Hematopoietic multipotent progenitor cell treated with erythropoietin and hydrocortisone succinate and interleukin-3 and kit ligand, for 4 days (in vitro differentiated cells): ENCODE results near the gene TEF.

ENCODE experiments used
- DNase-seq: peaks from one replicate; pipeline ENCODE4 v3.0.0-alpha.2; 2015

The TEF gene

GRCh38 chr22:41354979-41355378 lies 26.8 kb upstream of the TEF start:
- no peak for DNase-seq

DNA sequence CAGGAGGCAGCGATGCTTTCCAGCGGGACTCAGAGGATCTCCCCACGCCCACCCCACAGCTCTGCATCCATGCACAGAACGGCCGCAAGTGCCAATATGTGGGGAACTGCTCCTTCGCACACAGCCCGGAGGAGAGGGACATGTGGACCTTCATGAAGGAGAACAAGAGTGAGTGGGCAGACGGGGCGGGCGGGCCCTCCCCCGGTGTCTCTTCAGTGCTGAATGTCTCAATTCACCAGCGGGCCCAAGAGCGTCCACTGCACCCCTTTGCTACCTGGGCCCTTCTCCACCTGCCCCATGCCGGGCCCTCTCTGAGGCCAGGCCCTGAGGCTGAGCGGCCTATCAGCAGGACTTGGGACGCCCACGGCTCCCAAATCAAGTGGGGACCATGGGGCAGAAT lies 25.8 kb upstream of the TEF start:
- DNase-seq, result no peak

GRCh38 chr22:41356430-41357028 lies 25.2 kb upstream of the TEF start:
- DNase-seq, result no peak

DNA sequence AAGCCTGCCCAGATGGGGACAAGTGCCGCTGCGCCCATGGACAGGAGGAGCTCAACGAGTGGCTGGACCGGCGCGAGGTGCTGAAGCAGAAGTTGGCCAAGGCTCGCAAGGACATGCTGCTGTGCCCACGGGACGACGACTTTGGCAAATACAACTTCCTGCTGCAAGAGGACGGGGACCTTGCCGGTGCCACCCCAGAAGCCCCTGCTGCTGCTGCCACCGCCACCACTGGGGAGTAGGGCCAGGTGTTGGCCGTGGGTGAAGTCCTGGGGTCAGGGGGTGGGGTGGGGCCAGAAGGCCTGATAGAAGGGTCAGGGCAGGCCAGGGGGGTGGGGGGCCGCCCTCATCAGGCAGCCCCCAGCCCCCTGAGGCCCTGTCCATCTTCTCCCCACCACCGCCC lies 24.6 kb upstream of the TEF start:
- no peak for DNase-seq

GRCh38 chr22:41358927-41359326 lies 22.8 kb upstream of the TEF start:
- DNase-seq, result no peak

DNA sequence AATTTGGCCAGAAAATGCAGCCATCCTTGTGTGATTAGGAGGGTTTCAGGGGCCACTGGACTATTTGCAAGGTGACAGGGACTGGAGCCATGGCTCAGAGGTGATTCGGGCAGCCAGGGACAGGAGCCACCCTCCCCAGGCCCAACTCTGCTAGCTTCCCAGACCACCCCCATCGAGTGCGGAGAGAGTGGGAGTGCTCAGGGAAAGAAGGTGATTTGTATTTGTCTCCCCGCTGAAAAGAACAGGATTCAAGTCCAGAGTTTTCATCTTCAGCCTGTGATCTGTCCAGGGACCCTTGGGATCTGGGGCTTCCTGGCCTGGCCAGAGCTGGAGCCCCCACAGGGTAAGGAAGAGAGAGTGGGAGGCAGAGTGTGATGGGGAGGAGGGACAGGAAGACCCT lies 22.4 kb upstream of the TEF start:
- DNase-seq, result no peak

DNA sequence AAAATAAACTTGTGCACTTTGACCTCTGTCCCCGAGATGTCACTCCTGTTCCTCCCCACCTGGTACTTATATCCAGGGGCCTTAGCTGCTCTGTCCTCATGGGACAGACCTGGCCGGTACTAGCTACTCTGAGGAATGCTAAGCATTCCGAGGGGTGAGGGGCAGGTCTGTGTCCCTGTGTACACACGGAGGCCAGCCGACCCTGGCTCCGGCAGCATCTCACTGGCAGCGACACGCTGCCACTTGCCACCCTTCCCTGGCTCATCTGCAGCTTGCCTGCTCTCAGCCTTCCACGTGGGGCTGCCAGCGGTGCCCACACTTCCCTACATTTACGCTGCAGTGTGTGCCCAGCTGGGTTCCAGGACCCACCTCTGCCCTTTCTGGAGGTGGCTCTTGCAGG lies 21.6 kb upstream of the TEF start:
- DNase-seq, result no peak

- no peak for DNase-seq
These were observed 19.9 kb upstream of the TEF start for GRCh38 chr22:41361716-41362310.

- DNase-seq, result no peak
These were observed 19.1 kb upstream of the TEF start for GRCh38 chr22:41362615-41363014.

DNA sequence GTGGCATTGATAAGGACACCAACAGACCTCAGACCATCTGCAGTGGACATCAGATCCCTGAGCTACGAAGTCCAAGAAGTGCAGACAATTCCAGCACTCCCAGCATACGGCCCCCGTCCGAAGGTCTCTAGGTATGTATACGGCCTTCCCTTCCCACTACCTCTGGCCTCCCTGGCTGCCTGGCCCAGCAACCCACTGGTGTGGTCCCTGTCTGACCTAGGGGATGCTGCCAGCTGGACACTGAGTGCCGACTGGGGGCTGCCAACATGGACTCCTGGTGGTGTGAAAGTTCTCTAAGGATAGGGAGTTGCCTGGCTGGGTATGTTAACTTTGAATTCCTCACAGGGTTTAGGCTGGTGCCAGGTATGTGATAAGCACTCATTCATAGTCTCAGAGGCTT lies 17.5 kb upstream of the TEF start:
- DNase-seq, result no peak

- DNase-seq, result no peak
These were observed 16.8 kb upstream of the TEF start for GRCh38 chr22:41364955-41365354.

- no peak for DNase-seq
These were observed 16.3 kb upstream of the TEF start for GRCh38 chr22:41365425-41365824.

DNA sequence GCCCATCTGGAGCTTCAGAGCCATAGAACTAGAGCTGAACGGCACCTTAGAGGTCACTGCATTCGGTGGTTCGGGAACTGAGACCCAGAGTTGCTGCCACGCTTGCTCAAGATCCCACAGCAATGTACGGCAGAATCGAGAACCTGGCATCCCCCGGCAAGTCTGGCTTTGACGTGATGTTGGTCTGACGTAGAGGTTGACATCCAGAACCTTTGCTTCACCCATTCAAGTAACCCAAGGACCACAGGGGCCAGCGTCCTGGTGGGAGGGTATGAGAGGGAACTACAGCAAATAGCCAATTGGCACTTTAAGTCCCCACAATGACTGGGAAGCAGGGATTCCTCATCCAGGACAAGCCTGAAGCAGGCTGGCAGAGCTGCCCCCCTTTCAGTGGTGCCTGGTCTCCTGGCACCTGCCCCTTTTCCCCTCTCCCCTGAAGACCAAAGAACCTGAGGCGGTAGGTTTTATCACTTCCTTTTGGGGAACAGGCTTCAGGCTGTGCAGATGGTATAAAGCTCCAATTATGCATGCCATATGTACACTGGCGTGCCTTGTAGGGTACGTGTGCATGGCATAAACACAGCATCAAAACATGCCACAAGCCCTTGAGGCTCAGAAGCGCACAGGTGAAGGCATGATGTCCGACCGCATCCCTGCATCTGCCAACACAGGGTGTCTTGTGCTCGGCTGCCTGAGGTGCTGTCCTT lies 15.3 kb upstream of the TEF start:
- peak; percentile 34 for DNase-seq

DNA sequence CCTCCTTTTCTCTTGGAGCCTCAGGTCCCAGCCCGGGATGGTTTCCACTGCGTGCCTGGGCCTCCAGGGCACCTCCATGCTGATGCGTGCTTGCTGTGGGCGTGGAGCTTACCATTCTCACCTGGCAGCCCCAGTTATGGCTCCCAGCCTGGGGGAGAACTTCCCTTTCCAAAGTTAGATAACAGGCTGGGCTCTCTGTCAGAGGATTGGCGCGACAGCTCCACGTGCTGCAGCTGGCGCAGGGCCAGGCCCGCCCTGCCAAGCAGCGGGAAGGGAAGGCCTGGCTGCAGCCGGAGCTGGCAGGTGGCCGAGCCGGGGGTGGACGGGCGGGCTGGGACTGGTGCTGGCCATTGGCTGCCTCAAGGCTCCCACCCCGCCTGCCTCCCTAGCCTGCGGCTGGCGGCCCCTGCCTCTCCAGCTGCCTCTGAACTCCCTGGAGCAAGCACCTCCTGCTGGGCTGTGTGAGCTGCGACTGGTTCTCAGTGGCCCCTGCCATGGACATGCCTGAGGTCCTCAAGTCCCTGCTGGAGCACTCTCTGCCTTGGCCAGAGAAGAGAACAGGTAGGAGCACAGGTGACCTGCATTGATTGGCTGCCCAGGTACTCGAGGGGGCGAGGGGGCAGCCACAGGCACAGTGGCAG lies 14.6 kb upstream of the TEF start:
- DNase-seq, result peak; percentile 96

DNA sequence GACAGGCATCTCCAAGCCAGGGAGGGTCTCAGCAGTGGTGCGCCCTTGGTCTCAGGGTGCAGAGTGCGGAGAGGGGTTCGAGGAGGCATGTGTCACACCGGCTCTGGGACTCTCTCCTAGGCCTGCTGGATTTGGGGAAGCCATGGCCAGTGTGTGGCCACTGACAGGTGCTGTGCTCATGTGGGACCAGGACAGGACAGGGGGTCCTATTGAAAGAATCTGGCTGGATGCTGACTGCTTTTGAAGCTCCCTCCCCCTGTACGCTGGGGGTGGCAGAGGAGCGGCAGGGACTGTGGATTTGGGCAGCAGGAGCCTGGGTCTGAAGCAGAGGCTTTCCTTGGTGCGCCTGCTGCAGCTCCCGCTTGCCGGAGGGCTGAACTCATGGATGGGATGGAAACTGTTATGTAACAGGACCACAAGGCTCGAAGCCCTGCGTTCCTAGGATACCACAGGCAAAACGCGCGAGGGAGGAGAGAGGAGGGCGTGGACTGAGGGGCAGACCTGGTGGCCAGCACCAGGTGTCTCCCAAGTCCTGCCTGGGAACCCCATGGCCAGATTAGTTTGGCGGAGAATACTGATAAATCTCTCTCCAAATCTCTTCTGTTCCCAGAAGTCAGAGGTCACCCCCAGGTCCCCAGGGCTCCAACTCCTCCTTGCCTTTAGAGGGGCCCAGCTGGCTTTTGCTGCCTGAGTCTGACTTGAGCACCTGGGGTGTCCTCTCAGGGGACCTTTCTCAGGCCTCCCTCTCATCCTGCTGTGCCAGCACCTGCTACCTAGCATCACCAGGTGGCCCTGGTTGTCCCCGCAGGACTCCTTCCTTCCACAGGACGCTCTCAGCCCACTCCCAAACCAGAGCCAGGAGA lies 13.8 kb upstream of the TEF start:
- no peak for DNase-seq

GRCh38 chr22:41368543-41369423 lies 13.0 kb upstream of the TEF start:
- DNase-seq, result no peak

DNA sequence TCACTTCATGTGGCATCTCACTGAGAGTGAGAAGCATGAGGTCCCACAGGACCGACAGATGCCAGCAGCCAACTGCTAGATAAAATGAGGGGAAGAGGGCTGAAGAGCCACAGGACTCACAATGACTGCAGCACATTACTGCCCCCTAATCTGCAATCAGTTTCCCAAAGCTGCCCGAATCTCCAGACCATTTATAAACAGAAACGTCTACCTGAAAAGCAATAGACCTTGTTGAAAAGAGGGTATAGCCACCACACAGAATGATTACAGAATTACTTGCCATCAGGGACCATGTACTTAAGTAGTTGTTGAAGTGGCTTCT lies 12.4 kb upstream of the TEF start:
- DNase-seq, result peak; percentile 18

DNA sequence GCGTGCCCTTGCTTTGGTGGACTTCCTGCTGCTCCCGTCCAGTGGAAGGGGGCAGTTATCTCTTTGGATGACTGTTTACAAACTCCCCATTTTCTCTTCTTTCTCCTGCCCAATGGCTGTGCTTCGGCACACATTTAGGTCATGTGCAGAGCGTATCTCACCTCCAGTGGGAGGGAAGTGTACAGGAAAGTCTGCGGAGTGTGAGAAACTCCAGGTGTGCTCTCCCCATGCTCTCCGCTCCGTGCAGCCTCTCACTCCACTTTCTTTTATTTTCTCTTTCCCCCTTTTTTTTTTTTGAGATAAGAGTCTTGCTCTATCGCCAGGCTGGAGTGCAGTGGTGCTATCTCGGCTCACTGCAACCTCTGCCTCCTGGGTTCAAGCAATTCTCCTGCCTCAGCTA lies 11.9 kb upstream of the TEF start:
- DNase-seq, result no peak

DNA sequence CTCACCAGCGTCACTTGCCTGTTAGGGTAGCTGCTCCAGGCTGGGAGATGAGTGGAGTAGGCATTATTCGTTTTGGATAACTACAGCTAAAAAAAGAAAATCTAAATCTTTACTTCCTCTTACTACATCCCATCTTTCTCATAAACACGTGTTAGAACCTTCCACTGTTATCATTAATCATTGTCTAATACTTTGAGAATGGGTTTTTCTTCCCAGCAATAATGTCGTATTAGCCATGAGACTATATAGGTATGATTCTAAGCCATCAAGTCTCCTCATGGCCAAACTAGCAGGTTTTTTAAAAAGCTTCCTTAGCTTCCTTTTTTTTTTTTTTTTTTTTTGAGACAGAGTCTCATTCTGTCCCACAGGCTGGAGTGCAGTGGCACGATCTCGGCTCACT lies 3.9 kb upstream of the TEF start:
- DNase-seq, result no peak

DNA sequence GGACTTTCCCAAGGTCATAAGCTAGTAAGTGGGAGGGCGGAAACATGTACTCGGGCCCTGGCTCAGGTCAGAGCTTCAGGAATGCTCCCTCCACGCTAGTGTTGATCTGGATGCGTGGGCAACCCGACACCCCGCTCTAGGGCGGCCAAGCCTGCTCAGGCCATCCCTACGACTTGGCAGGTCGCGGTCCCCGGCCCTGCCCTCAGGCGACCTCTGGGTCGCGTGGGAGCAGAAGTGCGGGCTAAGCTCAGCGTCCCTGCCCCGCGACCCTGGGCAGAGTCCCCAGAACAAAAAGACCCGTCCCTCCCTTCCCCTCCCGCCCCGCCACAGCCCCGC lies 781 bp upstream of the TEF start:
- DNase-seq, result no peak

GRCh38 chr22:41382098-41382578 lies 396 bp downstream of the TEF start:
- peak; percentile 67 for DNase-seq

- DNase-seq, result no peak
These were observed 868 bp downstream of the TEF start for GRCh38 chr22:41382610-41383009.
